HT1080 (cell line): Measurements from ENCODE around the gene IGSF9. TPM values are rescaled to one million over a fixed set of nuclear protein-coding genes. Genes with fewer than 3 reads are reported as not detected.
"Not testable (repeated sequence)": the region's sequence is repeated elsewhere in the genome, so short reads cannot be mapped to it uniquely, and the experiment has no call there.

Experiments
- DNase-seq: peaks from one replicate; pipeline ENCODE4 v3.0.0-alpha.2; 2015; ENCODE audit warnings: low read depth
- total RNA-seq: library from RNA; depleted of rRNA; stranded (reverse); fragments of >200 nt; shearing (Covaris generic); gene quantifications from 2 replicates; pipeline ENCODE4 v1.2.3, GENCODE V29; 2014

The IGSF9 gene
- total RNA-seq, 1 experiment from 2014 or later: 1.2 TPM

DNA sequence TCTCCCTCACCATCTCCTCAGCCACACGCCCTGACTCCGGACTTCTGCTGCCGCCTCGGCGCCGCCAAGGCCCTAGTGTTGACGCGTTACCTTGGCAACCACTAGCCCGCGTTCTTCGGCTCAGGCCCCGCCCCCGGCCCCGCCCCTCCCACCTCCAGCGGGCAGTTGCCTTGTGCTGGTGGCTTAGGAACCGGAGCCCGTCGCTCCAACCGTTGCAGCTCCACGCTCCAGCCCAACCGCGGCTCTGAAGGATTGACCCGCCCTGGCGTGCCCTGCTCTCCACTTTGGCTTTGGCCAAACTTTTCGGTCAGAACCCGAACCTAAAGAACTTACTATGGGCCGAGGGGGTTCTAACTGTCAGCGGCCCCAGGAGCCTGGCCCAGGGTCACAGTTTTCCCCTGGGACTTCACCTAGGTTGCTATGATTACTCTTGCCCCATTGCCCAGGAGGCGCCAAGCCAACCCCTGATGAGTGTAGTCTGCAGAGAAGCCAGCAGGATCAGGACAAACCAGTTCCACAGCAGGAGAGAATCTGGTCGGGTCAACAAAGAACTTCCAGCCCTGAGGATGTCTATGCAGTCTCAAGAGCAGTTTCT, 45.2 kb downstream of the IGSF9 start, which contains the start of gene CFAP45:
Gene CFAP45 (minus strand): TSS at position 80 of the 595 bp plus-strand sequence. CDS start 67 bp downstream, at position 13.
- DNase-seq: no peak

- not testable (repeated sequence) for DNase-seq
Observed at GRCh38 chr1:159899634-159900033, 45.8 kb downstream of the IGSF9 start.

DNA sequence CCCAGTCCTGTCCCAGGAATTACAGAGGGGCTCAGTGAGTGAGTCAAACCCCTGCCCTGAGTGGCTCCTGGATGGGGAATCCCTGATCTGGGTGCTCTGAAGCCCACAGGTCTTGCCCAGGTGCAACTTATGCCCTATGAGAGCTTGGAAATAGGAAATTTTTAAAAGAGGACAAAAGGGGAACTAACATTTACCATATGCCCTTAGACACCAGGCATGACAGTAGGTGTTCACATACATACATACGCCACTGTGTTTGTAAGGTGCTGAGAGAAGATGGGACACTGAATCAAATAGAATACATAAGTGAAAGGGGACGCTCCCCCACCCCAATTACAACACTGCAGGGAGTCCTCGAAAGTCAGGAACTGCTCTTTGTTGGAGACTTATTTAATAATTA, 46.9 kb downstream of the IGSF9 start:
- DNase-seq: no peak

- DNase-seq: no peak
Observed at GRCh38 chr1:159897962-159898361, 47.5 kb downstream of the IGSF9 start.

DNA sequence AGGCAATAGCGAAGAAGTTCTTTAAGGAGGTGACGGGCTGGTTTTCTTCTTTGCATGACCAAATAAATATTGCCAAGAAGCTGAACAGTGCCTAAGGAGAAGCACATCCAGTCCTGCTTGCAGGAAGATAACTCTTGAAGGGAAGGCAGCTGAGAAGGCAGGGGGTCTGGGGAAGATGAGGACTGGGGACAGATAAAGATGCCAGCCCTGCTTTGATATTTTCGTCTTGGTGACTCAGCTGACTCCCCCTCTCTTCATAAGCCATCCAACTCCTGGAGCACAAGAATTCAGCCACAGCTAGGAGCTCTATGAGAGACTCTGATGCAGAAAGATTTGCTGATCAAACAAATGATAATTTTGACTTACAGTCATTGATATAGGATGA, 48.9 kb downstream of the IGSF9 start:
- no peak for DNase-seq

- DNase-seq: no peak
Observed at GRCh38 chr1:159895836-159896545, 49.4 kb downstream of the IGSF9 start.

- DNase-seq: no peak
Observed at GRCh38 chr1:159895286-159895685, 50.1 kb downstream of the IGSF9 start.

DNA sequence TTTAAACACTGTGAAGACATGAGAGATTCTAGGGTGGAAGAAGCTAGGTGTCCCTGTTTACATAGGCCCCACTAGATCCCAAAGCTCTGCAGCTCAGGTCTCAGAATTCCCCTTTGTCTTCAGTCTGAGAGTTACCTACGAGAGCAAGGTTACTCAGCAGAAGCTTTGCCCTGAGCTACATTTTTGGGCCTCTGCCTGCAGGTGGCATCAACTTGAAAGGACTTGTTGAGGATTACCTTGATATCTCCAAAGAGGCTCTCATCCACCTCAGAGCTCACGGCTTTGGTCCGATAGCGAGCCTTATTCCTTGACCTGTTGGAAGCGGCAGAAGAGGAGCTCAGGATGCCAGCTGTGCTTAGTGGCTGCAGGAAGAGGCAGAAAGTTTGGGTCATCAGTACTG, 52.5 kb downstream of the IGSF9 start:
- no peak for DNase-seq

GRCh38 chr1:159891275-159892157, 53.9 kb downstream of the IGSF9 start:
- peak; percentile 96 for DNase-seq

GRCh38 chr1:159890390-159890789, 55.0 kb downstream of the IGSF9 start:
- no peak for DNase-seq

- DNase-seq: peak; percentile 99
Observed at GRCh38 chr1:159889821-159890252, 55.6 kb downstream of the IGSF9 start.

GRCh38 chr1:159889202-159889601, 56.2 kb downstream of the IGSF9 start:
- peak; percentile 49 for DNase-seq

DNA sequence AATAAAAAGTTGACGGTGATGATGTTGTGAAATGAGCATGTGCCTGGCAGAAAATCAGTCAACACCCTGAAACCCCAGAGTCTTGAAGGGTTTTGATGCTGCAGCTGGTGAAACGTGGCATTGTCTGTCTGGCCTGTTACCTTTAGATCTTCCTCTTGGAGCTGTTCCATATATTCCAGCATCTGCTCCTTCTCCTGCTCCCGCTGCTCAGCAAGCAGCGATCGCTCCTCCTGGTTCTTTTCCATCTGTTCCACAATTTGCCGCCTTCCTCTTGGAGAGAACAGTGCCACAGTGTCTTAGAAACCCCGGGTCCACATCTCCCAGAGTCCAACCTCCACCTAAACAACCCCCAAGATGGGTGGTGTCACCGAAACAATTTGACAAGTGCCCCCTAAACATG, 61.1 kb downstream of the IGSF9 start:
- DNase-seq: no peak

DNA sequence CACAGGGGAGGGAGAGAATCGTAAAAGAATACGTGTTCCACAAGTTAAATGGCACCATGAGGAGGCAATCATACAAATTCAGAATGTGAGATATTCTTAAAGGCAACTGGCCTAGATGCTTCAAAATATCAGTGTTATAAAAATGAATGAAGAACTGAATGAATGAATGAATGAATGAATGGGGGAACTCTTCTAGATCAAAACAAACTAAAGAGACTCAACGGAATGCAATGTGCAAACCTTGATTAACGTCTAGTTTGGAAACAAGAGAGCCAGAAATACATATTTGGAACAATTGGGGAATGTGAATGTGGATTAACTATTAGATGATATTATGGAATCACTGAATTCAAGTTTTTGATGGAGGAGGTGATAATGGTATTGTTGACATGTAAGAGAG, 62.3 kb downstream of the IGSF9 start:
- no peak for DNase-seq

DNA sequence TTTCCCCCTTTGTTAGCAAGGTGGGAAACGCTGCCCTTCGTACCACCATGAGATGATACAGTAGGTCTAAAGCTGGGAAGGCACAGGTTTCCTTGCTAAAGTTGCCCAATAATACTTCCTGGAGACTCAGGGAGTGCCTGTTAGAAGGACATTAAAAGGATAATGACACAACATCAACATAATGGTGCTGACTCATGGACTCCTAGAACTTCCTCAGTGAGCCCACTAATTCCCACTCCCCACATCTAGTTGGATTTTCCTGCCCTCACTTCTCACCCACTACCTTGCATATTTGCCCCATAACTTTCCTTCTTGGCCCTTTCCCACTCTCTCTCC, 62.9 kb downstream of the IGSF9 start:
- DNase-seq: peak; percentile 86

DNA sequence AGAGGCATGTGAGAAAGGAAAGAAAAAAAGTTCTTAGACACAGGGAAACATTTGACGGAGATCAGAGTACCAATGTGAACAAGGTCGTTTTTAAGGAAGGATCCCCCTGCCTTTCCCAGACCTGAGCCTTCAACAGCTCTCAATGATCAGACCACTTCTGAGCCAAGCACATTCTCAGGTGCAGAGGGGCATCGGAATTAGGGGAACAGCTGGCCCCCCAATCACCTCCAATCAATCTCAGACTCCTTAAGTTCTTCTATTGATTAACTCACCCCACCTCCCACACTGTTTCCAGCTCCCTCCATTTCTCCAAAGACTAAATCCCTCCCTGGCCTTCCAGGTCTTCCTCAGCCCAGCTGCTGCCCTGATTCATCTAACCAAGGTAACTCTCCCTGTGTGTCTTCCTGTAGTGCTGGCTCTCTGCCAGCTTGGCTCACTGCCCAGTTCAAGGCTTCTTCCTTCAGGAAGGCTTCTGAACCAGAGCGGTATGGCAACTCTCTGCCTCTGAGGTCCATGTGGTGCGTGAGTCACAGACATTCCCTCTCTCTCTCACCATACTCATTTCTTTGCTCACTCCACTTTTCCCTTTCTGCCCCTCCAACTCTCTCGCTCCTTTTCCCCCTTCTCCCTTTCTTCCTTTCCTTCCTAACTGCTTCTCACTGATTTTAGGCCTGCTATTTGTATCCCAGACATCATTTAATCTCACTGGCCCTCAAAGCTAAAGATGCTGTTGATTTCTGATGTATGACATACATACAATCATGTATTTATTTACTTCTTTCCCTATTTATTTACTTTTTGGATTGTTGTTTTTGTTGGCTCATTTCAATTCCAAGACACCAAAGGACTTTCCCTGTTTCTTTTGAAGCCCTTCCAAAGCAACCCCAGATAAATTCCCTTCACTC, 63.5 kb downstream of the IGSF9 start:
- peak; percentile 99 for DNase-seq

- DNase-seq: no peak
Observed at GRCh38 chr1:159880430-159880829, 65.0 kb downstream of the IGSF9 start.

DNA sequence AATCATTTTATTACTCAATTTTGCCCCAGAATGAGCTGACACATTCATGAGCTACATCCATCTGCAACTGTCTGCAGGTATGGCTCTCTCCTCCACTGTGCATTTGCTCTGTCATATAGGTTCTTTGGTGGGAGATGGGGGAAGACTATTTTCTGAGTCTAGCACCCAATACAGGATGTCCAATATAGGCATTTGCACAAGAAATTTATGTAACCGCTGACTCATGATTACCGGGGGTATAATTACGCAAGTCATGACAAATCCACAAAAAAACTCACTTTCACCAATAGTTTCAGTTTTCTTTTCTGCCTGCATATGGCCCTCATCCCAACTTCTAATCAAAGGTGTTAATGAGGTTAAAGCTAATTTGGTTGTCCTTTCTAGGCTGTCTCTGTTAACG, 65.4 kb downstream of the IGSF9 start:
- peak; percentile 85 for DNase-seq

DNA sequence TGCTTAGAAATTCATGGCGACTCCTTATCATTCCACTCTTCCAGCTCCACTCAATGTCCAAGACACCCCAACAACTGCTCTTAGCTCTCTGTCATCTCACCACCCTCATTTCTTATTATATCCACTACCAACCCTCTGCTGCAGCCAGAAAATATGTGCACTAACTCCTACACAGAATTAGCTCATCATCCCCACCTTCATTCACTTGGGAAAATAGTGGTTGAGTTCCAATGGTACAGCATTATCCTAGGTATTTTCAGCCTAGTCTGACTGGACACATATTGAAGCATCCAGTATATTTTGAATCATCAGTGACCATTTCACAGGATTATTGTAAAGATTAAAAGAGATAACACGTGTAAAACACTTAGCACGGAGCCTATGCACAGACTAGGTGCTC, 66.3 kb downstream of the IGSF9 start:
- no peak for DNase-seq

DNA sequence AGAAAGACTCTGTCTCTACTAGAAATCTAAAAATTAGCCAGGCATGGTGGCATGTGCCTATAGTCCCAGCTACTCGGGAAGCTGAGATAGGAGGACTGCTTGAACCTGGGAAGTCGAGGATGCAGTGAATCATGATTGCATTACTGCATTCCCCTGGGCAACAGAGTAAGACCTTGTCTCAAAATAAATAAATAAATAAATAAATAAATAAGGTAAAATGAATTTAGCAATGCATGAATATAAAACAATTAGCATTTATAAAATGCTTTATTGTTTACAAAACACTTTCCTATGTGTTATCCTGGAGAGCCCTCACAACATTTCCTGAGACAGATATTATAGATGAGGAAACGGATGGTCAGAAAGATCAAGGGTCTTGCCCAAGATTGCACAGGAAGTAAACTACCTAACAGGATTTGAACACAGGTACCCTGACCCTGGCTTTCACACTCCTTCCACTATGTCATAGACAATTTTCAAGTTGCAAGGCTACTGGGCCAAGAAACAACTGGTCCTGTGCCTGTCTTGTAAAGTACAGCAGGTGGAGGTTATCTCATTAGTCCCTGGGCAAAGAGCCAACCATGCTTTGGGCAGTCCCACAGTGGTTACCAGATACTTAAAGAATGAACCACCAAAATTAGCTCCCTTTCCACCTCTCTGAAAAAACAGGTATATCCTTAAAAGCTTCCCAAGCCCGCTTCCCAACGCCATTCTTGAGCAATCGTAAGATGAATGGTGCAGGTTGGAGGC, 67.5 kb downstream of the IGSF9 start:
- no peak for DNase-seq
